OCI-LY7 (cell line): ENCODE data around the gene PLD1. TPM values are rescaled to one million over a fixed set of nuclear protein-coding genes. Genes with fewer than 3 reads are reported as not detected.

Experiments
- BruUV-seq: library from RNA; stranded (reverse); fragments of 400-500 nt; replicated peaks from 2 replicates; lab custom pipeline; 2021; lab: Mats Ljungman, UMichigan
- CTCF ChIA-PET: fragments of 300-600 bp; sonication (Branson Sonifier 250); formaldehyde crosslinking; loops from one replicate; lab custom pipeline; 2022; ENCODE audit warnings: antibody characterized with exemption; ENCODE audit not compliant: unreplicated experiment; lab: Charles Lee
- POLR2A ChIA-PET: fragments of 300-600 bp; sonication (Branson Sonifier 250); formaldehyde crosslinking; loops from one replicate; lab custom pipeline; 2022; ENCODE audit warnings: antibody characterized with exemption; lab: Charles Lee
- DNase-seq: peaks from one replicate; pipeline ENCODE4 v3.0.0-alpha.2; 2015; ENCODE audit warnings: low spot score
- H2AFZ ChIP-seq: fragments of 200-600 bp; sonication (generic), shearing (Covaris generic); 2 replicates; pipeline ENCODE4 v1.6.1; 2014; ENCODE audit warnings: mild to moderate bottlenecking, antibody characterized with exemption, low read length, moderate library complexity
- H3K27ac ChIP-seq: fragments of 200-600 bp; sonication (generic); 2 replicates; pipeline ENCODE4 v1.5.1; 2014; ENCODE audit warnings: mixed run types, low read depth, mild to moderate bottlenecking, moderate library complexity, low read length, inconsistent platforms; ENCODE audit not compliant: poor library complexity, severe bottlenecking
- H3K36me3 ChIP-seq: fragments of 200-600 bp; sonication (generic); 2 replicates; pipeline ENCODE4 v1.6.1; 2014; ENCODE audit warnings: mild to moderate bottlenecking, antibody characterized with exemption, low read length, moderate library complexity, mixed read lengths; ENCODE audit not compliant: insufficient read depth
- H3K4me1 ChIP-seq: fragments of 200-600 bp; sonication (generic); 2 replicates; pipeline ENCODE4 v1.5.1; 2014; ENCODE audit warnings: mild to moderate bottlenecking, low read length; ENCODE audit not compliant: insufficient read depth, poor library complexity, severe bottlenecking
- H3K4me2 ChIP-seq: fragments of 200-600 bp; sonication (generic); 2 replicates; pipeline ENCODE4 v1.6.1; 2014; ENCODE audit warnings: mild to moderate bottlenecking, low read length
- H3K4me3 ChIP-seq: fragments of 200-600 bp; sonication (generic); 2 replicates; pipeline ENCODE4 v1.5.1; 2014; ENCODE audit warnings: mild to moderate bottlenecking, low read depth, low read length; ENCODE audit not compliant: poor library complexity, severe bottlenecking
- H3K79me2 ChIP-seq: fragments of 200-600 bp; sonication (generic); 2 replicates; pipeline ENCODE4 v1.6.1; 2016; ENCODE audit warnings: low read depth, mild to moderate bottlenecking, low read length, moderate library complexity, mixed read lengths; ENCODE audit not compliant: insufficient read depth
- H3K9me2 ChIP-seq: fragments of 200-600 bp; sonication (generic); 2 replicates; pipeline ENCODE4 v1.6.1; 2016; ENCODE audit warnings: mild to moderate bottlenecking, low read length, mixed read lengths; ENCODE audit not compliant: insufficient read depth
- H3K9me3 ChIP-seq: fragments of 200-600 bp; sonication (generic); 2 replicates; pipeline ENCODE4 v1.6.1; 2014; ENCODE audit warnings: mild to moderate bottlenecking, mixed run types, low read length, mixed read lengths
- H4K20me1 ChIP-seq: fragments of 200-600 bp; sonication (generic); 2 replicates; pipeline ENCODE4 v1.6.1; 2014; ENCODE audit warnings: mild to moderate bottlenecking, antibody characterized with exemption, low read length, moderate library complexity, mixed read lengths; ENCODE audit not compliant: insufficient read depth
- CTCF ChIP-seq: fragments of 200-600 bp; sonication (generic); conservative IDR thresholded peaks from 2 replicates; pipeline ENCODE4 v1.5.1; 2014; ENCODE audit warnings: mild to moderate bottlenecking, antibody characterized with exemption, low read length, moderate library complexity, mixed read lengths
- EZH2phosphoT487 ChIP-seq: fragments of 200-600 bp; sonication (generic); IDR thresholded peaks from 2 replicates; pipeline ENCODE4 v1.6.1; 2018; ENCODE audit warnings: low read depth, borderline replicate concordance, mild to moderate bottlenecking, mixed run types, antibody characterized with exemption, low read length, moderate library complexity, mixed read lengths
- intact Hi-C: fragments of 100-400 bp; cut with micrococcal nuclease; formaldehyde crosslinking; loops from one replicate; pipeline ENCODE4 v1.10.0; 2022; ENCODE audit not compliant: unreplicated experiment
- total RNA-seq, 2 experiments: library from RNA; depleted of rRNA in 1 of 2; stranded (reverse); fragments of >200 nt in 1 of 2; shearing (Covaris generic) in 1 of 2; gene quantifications; 2 replicates each; pipeline ENCODE4 v1.2.3, GENCODE V29; 2014 to 2022

The PLD1 gene
- total RNA-seq, 2 experiments from 2014 or later: not detected

- H3K36me3 ChIP-seq: no peaks in the 10 kb centered on the region
- H3K4me2 ChIP-seq: no peak overlapping the region
- no peaks in the 10 kb centered on the region for H3K9me3 ChIP-seq
- BruUV-seq: no TSS peak
- H3K9me2 ChIP-seq: no peaks in the 10 kb centered on the region
- CTCF ChIA-PET: no interaction called here
- H4K20me1 ChIP-seq: no peaks in the 10 kb centered on the region
- H3K4me3 ChIP-seq: no peak overlapping the region
- no peak for TF ChIP-seq CTCF
- no peak for TF ChIP-seq EZH2phosphoT487
- H3K4me1 ChIP-seq: no peaks in the 10 kb centered on the region
- no peaks in the 10 kb centered on the region for H3K79me2 ChIP-seq
- POLR2A ChIA-PET: interaction anchor here (0.6 kb wide), 1 partner anchor 12 kb away, joined by 3 read pairs; no protein-coding TSS in a partner anchor
- H2AFZ ChIP-seq: no peak overlapping the region
- H3K27ac ChIP-seq: no peak overlapping the region
- DNase-seq: no peak
- intact Hi-C loops: no loop called here
Measured at GRCh38 chr3:171801738-171802589, 8.3 kb downstream of the PLD1 start.

DNA sequence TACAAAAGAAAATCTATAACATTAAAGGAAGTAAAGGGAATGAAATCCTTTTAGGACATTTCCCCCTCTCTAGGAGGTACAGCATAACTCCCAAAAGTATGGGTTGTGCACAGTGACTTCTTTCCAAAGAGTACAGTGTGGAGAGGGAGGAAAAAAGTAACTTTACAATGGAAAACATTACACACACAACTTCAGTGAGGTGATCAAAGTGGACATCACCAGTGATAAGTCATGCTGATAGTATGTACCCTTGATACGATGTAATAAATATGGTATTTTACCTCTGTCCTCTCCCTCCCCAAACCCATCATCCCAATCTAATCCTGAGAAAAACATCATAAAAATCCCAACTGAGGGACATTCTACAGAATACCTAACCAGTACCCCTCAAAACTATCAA is 10.8 kb downstream of the PLD1 start:
- H3K9me3 ChIP-seq: no peaks in the 10 kb centered on the region
- H3K36me3 ChIP-seq: no peaks in the 10 kb centered on the region
- POLR2A ChIA-PET: no interaction called here
- H2AFZ ChIP-seq: no peak overlapping the region
- H3K4me2 ChIP-seq: no peak overlapping the region
- no peak for TF ChIP-seq CTCF
- no peak for TF ChIP-seq EZH2phosphoT487
- intact Hi-C loops: no loop called here
- no peaks in the 10 kb centered on the region for H4K20me1 ChIP-seq
- no peaks in the 10 kb centered on the region for H3K4me1 ChIP-seq
- no TSS peak for BruUV-seq
- H3K4me3 ChIP-seq: no peak overlapping the region
- H3K27ac ChIP-seq: no peak overlapping the region
- CTCF ChIA-PET: no interaction called here
- H3K9me2 ChIP-seq: no peaks in the 10 kb centered on the region
- H3K79me2 ChIP-seq: no peaks in the 10 kb centered on the region
- DNase-seq: no peak

- ChIA-PET CTCF (no interaction called here), POLR2A (no interaction called here)
- TF ChIP-seq EZH2phosphoT487: no peak
- no peak for TF ChIP-seq CTCF
- BruUV-seq: no TSS peak
- H3K79me2 ChIP-seq: no peaks in the 10 kb centered on the region
- H2AFZ ChIP-seq: no peak overlapping the region
- H4K20me1 ChIP-seq: no peaks in the 10 kb centered on the region
- H3K4me1 ChIP-seq: no peaks in the 10 kb centered on the region
- no peak overlapping the region for H3K27ac ChIP-seq
- no peaks in the 10 kb centered on the region for H3K36me3 ChIP-seq
- DNase-seq: no peak
- no peaks in the 10 kb centered on the region for H3K9me3 ChIP-seq
- intact Hi-C loops: no loop called here
- H3K4me3 ChIP-seq: no peak overlapping the region
- H3K9me2 ChIP-seq: no peaks in the 10 kb centered on the region
- H3K4me2 ChIP-seq: no peak overlapping the region
Measured at GRCh38 chr3:171797873-171798272, 12.4 kb downstream of the PLD1 start.
